NCI-H524 treated with DMSO at 0.1 percent for 48 hours (cell line): Measurements from ENCODE around the gene GOLGA3.

Experiments
- DNase-seq: peaks from one replicate; lab custom pipeline; 2025; lab: John Stamatoyannopoulos, UW

The GOLGA3 gene

DNA sequence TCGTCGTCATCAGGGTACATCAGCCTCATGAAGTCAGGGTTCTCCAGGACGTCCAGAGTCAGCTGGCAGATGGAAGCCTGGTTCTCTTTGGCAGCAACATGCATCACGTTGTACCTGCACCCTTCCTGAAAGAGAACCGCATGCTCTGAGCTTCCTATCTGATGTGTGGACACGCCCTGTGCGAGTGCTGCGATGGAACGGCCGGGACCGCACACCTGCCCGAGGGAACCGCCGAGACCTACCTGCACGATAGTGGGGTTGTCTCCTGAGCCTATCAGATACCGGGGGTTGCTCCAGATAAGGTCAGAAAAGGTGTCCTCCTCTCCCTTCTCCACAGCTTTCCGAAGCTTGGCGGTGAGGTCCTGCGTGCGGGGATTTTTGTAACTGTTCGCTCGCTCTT is 80.8 kb downstream of the GOLGA3 start:
- no peak for DNase-seq

DNA sequence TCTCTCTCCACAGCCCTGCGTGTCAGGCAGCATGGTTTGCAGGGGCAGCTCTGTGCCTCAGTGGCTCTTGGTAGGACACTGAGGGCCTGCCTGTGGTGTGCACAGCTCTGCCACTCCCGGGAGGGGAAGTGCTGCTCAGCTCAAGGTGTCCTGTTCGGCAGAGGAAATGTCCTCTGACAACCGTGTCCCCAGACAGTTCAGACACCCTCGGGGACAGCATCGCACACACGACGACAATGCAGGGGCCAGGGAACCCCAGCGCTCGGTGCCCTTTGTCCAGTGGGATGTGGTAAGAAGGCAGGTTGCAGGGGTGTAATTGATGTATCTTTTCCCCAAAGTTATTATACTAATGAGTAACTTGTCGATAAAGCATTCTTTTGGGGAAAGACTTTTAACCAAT is 81.3 kb downstream of the GOLGA3 start:
- DNase-seq: no peak

DNA sequence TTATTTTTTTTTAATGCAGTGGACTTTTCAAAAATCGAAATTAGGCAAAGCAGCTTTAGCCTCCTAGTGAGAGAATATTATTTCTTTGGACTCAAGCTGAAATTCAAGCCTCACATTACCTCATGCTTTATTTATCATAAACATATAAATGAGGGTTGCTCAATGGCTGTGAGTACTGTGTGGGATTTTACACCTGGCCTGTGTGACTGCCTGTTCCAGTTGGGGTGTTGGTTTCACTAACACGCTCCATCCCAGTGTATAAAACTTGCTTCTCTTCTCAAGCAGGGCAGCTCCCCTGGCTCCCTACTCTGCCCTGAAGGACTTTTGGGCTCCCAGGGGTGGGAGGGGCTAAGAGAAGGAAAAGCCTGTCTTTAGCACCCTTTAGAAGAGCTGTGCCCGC is 82.1 kb downstream of the GOLGA3 start:
- no peak for DNase-seq

DNA sequence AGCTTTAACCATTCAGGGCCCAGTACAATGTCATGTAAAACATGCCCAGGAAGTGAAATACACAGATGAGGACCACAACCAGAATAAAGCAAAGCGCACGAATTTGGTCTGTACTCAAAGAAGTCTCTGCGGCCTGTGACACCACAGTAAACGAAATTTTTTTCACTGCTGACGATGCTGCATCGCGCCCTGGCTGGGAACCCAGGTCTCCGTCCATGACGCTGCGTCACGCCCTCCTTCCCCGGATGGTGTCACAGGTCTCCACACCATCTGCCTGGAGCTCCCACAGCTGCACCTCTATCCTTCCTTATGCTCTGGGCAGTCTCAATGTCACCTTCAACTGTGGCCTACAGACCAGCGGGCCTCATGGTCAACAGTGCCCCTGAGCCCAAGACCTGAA is 84.8 kb downstream of the GOLGA3 start:
- no peak for DNase-seq

DNA sequence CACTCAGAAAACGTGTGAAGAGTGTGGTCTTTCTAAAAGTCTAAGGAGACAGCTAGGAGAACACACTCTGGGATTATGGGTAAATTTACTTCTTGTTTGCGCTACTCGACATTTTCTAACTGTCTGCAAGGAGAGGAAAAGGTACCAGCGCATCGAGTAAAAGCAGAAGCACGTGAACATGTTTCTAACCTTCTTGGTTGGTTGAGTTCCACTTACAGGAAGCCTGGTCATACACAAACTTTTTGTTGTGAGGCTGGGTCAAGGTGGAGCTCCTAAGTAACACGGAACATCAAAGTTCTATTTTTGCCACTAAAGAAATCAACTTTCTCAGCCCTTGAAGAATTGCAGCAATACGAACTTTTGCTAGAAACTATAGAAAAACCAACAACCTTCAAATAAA is 87.0 kb downstream of the GOLGA3 start:
- DNase-seq: no peak

DNA sequence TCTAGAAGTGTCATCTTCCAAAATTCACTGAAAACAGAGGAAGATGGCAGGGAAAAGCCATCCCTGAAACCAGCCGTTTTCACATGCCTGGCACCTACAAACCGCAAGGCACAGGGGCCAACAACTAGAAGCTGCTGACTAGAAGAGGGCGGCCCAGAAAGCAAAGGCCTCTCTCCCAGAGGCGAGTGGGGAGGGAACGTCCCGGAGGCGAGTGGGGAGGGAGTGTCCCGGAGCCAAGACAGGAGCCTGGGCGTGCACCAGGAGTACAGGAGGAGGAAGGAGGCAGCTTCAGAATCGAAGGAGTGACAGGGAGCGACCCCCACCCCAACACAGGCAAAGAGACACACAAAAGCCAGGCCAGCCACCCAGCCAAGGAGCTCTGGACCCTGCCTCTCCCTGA is 88.0 kb downstream of the GOLGA3 start:
- DNase-seq: no peak

DNA sequence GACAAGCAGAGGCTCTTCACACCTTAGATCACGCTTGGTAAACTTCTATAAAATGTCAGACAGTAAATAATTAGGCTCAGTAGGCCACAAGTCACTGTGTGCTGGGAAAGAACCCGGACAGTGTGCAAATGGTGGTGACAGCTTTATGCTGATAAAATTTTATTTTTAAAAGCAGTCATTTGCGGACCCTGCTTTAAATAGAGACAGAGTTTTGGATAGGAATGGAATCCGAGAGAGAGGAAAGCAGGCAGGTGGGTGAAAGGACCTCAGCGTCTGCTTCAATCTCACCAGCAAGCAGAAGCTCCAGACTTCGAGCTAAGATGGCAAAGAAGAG is 88.4 kb downstream of the GOLGA3 start:
- DNase-seq: no peak

DNA sequence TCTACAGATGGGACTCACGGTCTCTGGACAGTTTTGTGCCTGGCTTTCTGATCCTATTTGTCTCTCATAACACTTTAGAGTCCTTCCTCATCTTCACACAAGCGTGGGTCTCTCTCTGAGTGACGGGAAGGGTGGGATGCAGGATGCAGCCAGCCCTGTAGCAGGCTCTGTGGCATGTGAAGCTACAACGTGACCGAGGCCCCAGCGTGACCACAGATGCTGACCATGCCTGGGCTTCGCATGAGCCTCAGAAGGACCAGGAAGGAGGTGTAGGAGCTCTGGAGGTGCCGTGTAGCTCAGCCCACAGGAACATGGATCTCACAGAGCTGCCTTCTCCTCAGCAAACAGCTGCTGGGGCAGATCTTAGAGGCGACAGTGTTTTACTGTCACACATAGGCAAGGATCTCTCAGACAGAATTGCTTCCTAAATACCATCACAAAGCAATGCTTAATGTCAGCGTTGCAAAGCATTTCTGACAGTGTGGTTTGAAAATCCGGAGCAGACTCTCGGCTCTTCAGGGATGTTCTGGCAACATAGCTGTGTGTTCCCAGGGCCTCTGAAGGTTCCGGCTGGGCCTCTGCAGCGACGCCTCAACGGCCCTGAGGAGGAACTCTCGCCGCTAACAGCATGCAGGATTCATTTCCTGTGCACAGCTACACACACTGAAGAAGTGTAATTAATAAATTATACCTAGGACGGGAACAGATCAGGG is 88.9 kb downstream of the GOLGA3 start:
- no peak for DNase-seq

DNA sequence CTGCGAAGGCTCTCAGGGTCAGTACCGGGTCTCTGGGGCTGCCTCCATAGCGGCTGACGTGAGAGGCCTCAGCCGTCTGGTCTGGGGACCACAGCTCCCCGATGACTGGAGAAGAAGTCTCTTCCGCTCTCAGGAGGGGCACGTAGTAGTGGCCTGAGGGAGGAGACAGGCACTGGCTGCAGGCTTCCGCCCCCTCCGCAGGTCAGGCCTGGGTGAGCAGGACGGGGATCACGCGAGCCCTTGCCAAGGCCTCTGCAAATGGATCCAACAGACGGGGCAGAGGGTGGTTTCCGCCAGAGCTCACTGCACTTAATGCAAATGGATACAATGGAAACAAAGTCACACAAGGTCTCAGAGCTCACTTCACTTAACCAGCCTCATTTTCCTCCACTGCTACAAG is 91.8 kb downstream of the GOLGA3 start:
- DNase-seq: no peak

DNA sequence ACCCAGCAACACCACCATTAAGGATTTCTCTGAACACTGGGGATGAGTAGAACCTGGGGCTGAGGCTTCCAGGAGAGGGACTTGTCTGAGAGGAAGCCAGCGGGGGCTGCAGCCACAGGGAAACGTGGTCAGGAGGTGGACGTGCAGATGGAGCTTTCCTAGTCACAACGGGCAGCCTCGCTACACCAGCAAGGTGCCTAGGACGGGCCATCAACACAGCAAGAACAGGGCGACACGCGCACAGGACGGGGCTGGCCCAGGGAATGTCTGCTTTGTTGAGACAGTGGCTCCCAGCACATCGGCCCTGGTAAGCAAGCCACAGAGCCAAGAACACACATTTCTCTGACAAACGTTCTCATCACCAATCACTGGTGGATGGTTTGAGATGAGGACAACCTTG is 92.3 kb downstream of the GOLGA3 start:
- no peak for DNase-seq

DNA sequence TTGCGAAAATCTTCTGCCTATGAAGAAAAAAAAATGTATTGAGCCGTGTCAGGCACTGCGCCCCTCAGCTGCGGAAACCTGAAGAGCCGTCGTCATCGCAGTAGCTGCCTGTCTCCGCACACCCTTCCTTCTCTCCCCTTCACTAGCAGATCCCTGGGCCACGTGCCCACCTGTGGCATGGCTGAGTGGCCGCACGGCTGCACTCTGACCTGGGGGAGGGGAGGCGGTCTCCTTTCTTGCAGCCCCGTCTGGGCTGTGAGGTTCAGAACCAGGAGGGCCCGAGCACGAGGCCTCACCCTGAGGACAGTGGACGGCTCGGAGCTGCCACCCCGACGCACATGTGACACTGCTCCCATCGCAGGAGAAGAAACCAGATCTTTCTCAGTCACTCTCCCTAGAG is 93.2 kb downstream of the GOLGA3 start:
- DNase-seq: no peak

DNA sequence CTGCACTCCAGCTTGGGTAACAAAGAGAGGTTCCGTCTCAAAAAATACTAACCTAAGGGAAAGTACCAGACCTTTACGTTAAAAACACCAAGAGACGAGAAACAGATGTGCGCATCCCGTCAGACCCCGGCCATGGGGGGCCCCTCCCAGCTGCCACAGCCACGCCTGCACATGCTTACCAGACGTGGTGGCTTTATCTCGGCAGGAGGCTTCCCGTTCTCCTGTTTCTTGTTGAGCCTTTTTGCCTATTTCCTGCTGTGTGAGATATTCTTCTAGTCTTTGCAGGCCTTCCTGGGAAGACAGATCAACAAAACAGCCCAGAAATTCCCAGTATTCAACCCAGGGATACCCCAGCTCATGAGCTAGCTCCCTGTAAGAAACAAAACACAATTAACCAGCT is 94.5 kb downstream of the GOLGA3 start:
- no peak for DNase-seq

DNA sequence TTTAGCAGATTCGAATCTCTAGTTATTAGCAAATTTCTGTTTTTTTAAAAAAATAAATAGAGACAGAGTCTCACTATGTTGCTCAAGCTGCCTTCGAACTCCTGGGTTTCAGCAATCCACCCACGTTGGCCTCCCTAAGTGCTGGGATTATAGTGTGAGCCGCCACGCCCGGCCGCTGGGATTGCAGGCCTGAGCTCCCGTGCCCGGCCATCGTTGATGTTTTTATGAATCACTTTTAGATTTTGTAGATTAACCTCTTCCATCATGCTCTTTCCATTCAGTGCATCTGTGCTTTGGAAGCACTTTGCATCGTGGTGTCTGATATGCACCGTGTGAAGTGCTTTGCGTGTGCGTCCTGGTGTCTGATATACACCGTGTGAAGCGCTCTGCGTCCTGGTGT is 97.1 kb downstream of the GOLGA3 start:
- no peak for DNase-seq

DNA sequence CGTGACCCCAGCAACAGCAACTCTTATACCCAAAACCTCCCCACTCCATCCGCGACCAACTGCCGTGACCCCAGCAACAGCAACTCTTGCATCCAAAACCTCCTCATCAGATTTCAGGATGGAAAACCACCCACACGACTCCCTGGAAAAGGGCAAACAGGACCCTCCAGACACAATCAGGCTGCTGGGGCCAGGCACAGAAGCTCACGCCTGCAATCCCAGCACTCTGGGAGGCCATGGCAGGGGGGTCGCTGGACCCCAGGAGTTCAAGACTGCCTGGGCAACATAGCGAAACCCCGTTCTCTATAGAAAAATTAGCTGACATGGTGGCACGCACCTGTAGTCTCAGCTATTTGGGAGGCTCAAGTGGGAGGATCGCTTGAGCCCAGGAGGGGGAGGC is 98.3 kb downstream of the GOLGA3 start:
- DNase-seq: no peak

DNA sequence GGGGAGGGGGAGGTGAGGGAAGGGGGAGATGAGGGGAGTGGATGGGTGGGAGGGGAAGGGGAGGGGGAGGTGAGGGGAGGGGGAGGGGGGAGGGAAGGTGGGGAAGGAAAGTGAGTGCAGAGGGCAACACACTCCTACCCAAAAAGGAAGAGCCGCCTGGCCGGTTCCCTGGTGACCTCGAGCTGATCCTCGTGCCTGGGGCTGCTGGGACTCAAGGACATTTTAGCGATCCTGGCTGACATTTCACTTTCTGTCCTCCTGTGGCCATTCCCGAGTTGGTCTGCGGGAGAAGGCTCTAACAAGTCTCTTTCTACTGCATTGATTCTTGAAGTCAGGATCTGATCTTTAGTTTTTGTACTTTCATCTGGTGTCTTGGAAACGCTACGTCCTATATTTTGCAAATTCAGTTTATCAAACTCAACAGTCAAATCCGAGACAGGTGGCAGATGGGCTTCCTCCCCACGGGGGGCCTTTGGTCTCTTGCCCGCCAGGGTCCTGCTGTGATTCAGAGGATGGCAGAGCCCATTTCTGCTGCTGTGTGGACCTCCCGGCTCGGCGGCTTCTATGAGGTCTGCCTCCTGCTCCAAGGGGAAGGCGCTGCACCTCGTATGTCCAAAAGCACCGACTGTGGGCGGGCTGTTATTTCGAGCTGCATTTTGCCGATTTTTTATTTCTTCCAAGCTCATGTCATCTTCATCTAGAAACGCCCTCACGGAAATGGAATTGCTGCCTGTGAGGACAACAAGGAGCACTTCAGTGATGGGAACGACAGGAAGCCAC is 98.9 kb downstream of the GOLGA3 start:
- DNase-seq: peak; percentile 18

DNA sequence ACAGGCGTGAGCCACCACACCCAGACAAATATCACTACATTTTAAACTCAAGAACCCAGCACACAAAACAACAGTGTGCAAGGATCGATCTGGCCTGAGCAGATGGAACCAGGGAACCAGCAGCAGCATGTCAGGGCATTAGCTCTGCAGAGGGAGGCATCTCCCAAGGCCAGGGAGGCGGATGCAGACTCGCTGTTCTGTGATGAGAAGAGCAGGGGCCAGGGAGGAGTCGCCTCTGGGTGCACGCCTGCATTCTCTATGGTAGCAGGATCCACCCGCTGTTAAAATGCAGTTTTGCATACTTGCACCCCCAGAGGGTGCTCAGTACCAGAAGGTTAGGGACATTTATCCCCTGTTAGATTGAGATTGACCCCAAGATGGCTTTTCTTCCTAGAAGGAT is 100.2 kb downstream of the GOLGA3 start:
- DNase-seq: no peak

DNA sequence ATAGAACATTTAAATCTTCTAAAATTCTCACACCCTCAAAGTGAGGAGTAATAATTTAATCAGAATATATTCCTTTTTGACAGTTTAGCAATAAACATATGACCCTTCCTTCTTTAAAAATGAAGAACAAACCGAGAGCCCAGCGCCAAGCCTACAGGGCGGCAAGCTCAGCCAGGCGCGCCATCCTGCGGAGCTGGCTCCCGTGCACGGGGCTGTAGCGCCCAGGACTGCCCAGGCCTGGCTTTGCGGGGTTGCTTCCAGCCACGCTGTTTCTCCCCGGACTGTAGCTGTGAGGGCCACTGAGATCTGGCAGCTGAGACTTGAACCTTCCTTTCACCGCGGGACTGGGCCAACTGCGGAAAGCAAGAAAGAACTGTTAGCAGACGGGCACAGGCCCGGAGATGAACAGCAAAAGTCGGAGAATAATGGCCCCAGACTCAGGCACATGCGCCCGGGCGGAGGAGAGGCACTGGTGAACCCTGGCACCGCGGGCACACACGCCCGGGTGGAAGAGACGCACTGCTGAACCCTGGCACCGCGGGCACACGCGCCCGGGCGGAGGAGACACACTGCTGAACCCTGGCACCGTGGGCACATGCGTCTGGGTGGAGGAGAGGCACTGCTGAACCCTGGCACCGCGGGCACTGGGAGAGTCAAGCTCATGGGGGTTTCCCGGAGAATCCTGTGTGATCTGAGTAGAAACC is 101.4 kb downstream of the GOLGA3 start:
- no peak for DNase-seq

DNA sequence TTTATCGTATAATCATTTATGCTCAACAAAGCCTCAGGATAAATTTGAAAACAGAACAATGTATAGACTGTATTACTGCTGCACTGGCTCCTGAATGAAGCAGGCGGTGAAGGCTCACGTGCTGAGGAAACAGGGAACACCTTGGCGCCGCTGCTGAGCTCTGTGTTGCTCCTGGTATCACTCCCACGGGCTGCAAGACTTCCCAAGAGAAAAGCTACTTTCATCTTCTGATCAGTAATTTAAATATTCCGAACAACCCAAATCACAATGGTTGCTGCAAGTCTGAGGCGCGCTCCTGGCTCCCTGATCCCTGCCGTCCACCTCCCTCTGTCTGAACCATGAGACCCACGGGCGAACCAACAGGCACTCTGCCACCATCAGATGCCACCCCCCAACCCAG is 102.3 kb downstream of the GOLGA3 start:
- DNase-seq: no peak

DNA sequence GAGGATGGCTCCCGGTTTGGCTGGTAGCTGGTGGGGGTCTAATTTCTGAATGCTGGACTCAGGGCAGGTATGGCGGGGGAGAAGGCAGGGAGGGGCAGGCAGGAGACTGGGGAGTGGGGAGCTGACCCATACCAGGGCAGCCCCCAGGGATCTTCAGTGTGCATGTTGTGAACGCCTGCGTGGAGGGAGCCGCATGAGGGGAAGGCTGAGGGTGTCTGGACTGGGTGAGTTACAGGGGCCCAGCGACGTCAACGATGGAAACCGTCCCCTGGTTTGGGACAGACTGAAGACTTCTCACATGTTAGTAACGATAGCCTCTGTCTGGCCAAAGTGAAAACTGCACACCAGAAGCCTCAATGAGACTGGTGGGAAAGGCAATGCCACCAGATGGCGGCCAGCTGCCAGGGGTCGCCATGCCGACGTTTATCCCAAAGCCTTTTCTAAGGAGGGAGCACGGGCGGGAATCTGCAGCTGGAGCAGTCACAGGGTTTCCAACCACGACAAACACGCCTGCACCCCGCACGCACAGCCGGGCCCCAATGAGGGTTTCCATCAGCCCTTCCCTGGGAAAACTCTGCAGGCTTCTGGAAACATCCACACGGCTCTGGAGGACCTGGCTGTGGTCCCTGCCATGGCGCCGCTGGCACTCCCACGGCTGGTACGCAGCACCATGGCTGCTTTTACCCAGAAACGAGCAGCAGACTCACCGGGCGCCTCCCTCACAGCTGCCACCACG is 104.0 kb downstream of the GOLGA3 start:
- DNase-seq: peak; percentile 36

DNA sequence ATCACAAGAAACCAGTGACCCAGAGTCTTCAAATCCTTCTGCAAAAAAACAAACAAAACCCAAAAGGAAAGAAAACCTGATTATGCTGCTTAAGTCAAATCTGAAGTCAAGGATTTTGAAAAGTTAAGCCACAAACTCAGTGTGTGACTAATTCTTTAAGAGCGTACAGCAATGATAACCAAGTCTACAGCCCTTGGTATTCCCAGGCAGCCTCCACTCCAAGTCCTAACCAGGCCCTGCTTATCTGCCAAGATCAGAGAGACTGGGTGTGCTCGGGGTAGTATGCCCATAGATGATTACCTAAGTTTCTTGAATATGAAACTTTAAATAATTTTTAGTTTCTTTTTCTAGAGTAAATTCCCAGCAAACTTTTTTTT is 104.9 kb downstream of the GOLGA3 start:
- DNase-seq: no peak

DNA sequence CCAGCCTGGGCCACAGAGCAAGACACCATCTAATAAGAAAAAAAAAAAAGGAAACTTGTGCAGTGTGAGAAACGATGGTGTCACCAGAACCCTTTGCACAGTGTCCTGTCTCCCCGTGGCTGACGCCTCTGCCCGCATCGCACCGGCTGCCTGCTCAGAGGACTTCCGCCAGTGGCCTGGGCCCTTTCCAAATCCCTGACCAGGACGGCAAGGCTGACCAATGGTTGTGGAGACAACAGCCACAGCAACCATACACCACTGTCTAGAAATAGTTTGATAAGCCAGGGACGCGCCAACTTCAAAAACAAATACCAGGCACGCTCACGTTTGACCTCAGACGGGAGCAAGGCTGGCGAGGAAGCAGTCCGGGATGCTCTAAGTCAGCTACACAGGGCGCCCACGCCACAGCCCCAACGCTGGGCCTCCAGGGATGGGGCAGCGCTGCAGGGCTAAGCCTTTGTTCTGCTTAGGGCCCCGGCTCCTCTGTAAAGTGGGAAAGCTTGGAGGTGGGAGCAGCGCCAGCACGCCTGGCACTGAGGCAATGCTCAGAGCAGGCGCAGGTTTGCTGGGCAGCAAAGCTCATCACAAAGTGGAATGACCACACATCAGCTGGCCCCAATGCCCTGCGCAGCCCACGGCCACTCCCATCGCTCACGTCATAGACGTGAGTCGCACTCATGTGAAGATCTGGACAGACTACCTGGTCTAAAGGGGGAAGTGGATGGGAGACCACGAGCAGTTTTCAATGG is 105.5 kb downstream of the GOLGA3 start:
- DNase-seq: no peak
